ENCODE data around the gene MIS12. TPM values are rescaled to one million over a fixed set of nuclear protein-coding genes. Genes with fewer than 3 reads are reported as not detected.
A peak's percentile ranks its signal among the peaks of the same experiment; 100 is the strongest.

Gene MIS12
- total and polyA plus RNA-seq, 2 of the 13 experiments (the other 11 are each of a cell fraction or from before 2014, with no cell fraction given): 13.4 to 28.0 TPM

GRCh38 chr17:5522476-5522875 lies 36.1 kb downstream of the MIS12 start (continued):
- TF ChIP-seq ZNF263 (CRISPR knock-in tag; IDR thresholded peaks at IDR 0.05): peak; percentile 71

DNA sequence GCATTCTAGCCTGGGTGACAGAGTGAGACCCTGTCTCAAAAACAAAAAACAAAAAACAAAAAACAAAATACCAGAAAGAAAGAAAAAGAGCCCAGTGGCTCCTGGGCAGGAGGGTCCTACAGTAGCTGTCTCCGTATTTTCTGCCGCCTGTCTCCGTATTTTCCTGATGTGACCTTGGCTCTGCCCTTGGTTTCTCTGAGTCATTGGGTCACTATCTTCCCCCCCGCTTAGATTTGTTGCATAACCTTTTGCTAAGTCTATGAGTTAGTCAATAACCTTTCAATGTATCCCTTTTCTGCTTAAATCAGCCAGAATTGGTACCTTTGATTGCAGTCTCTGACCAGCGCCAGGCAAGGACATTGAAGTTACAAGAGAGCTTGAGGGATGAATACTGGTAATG lies 36.9 kb downstream of the MIS12 start:
- no peaks in the 10 kb centered on the region for H3K9me3 ChIP-seq (ENCODE audit: low read length)
- H3K4me1 ChIP-seq (ENCODE audit: insufficient read depth, low read length): peaks cover 48% of the 10 kb centered on the region
- DNase-seq (ENCODE audit: low spot score): no peak
- no peak for FAIRE-seq
- in situ Hi-C loops (cut with HindIII; ENCODE audit: extremely low pct_ligation_motif_present, low pct_unique_long_range_greater_than_20kb): no loop called here
- BruUV-seq (replicated peaks): no TSS peak
- H3K9ac ChIP-seq (ENCODE audit: insufficient read depth, low read depth, low read length): no peak overlapping the region
- H3K79me2 ChIP-seq (ENCODE audit: insufficient read depth, low read length): no peaks in the 10 kb centered on the region
- CTCF ChIA-PET (ENCODE audit: low intra/inter-chr PET ratio, low total read pairs): no interaction called here
- H3K27ac ChIP-seq (ENCODE audit: extremely low read length, insufficient read depth, low read length): no peak overlapping the region
- no peaks in the 10 kb centered on the region for H3K36me3 ChIP-seq (replicated peaks in 1 of 2; ENCODE audit: control insufficient read depth in 1 of 2, insufficient read depth in 2 of 2, low read length in 2 of 2)
- peaks cover 0 to 5% of the 10 kb centered on the region in 2 experiments; a peak in 2 of 5 replicates for H3K27me3 ChIP-seq (ENCODE audit: control insufficient read depth in 1 of 2, insufficient read depth in 2 of 2, low read length in 2 of 2)
- intact Hi-C loops (cut with micrococcal nuclease; ENCODE audit: unreplicated experiment): no loop called here
- 37% methylated on average over 5 of the region's 5 CpGs for WGBS (ENCODE audit: low lambda C conversion rate)
- H3K4me2 ChIP-seq (ENCODE audit: low read depth, low read length): no peak overlapping the region
- no peak overlapping the region for H2AFZ ChIP-seq (ENCODE audit: low read length)
- ATAC-seq: no peak
- POLR2A ChIA-PET: no interaction called here
- TF ChIP-seq FOSL2 (CRISPR knock-in tag; IDR thresholded peaks at IDR 0.05): peak; percentile 78
- peak; percentile 71 for TF ChIP-seq ESRRA (CRISPR knock-in tag; IDR thresholded peaks at IDR 0.05; ENCODE audit: low read depth)
- TF ChIP-seq GATAD2A (CRISPR knock-in tag; IDR thresholded peaks at IDR 0.05): 0 out of 2 replicates have a peak, but pooled peaks have one; percentile 10
- peak; percentile 55; the same call in 1 of the 2 replicates for TF ChIP-seq CEBPB (IDR thresholded peaks at IDR 0.05; ENCODE audit: borderline replicate concordance, low read depth, low read length)
- TF ChIP-seq PCBP2 (optimal IDR thresholded peaks at IDR 0.05; ENCODE audit: low read depth, low read length, poor library complexity, severe bottlenecking): no peak
- TF ChIP-seq RARA (CRISPR knock-in tag; IDR thresholded peaks at IDR 0.05): peak; percentile 37
- TF ChIP-seq SKI (IDR thresholded peaks at IDR 0.05; ENCODE audit: partially characterized antibody): no peak
- peak; percentile 18; the same call in 1 of the 2 replicates for TF ChIP-seq CEBPG (CRISPR knock-in tag; IDR thresholded peaks at IDR 0.05)
- no peak overlapping the region for H3K4me3 ChIP-seq (replicated peaks in 1 of 3; ENCODE audit: insufficient read depth in 1 of 3, low read depth in 2 of 3, low read length in 3 of 3)
- no peaks in the 10 kb centered on the region for H4K20me1 ChIP-seq (ENCODE audit: insufficient read depth, low read length)

All from HepG2 (cell line).